CD14-positive monocyte (primary cell): ENCODE results near the gene TBC1D2. TPM values are rescaled to one million over a fixed set of nuclear protein-coding genes. Genes with fewer than 3 reads are reported as not detected.

Experiments
- DNase-seq, 3 donors: peaks; one replicate each; pipeline ENCODE4 v3.0.0-alpha.2; 2011 to 2022
- H2AFZ ChIP-seq: 2 replicates; pipeline ENCODE4 v1.6.0; 2012; ENCODE audit warnings: mild to moderate bottlenecking, low read depth, low read length, inconsistent platforms; ENCODE audit not compliant: insufficient read depth, poor library complexity, severe bottlenecking
- H3K27ac ChIP-seq, 2 donors: 1 replicate in 1 of 2; 2 replicates in 1 of 2; pipeline ENCODE4 v1.5.1; 2012 to 2013; ENCODE audit warnings: low read length in 2 of 2, control low read depth in 1 of 2, inconsistent platforms in 1 of 2, low read depth in 1 of 2, mild to moderate bottlenecking in 1 of 2
- H3K27me3 ChIP-seq, 2 donors: one replicate each; pipeline versions ENCODE4 v1.6.0 to v1.6.1; 2011 to 2013; ENCODE audit warnings: low read length in 2 of 2; ENCODE audit not compliant: control insufficient read depth in 2 of 2, insufficient read depth in 2 of 2
- H3K36me3 ChIP-seq, 2 donors: replicated peaks in 1 of 2; 1 replicate in 1 of 2; 2 replicates in 1 of 2; pipeline versions ENCODE4 v1.5.1 to v1.6.1; 2012 to 2013; ENCODE audit warnings: low read length in 2 of 2, control low read depth in 1 of 2, inconsistent platforms in 1 of 2, mild to moderate bottlenecking in 1 of 2; ENCODE audit not compliant: insufficient read depth in 2 of 2, control insufficient read depth in 1 of 2
- H3K4me1 ChIP-seq, 2 donors: 1 replicate in 1 of 2; 2 replicates in 1 of 2; pipeline versions ENCODE4 v1.5.1 to v1.6.1; 2012 to 2013; ENCODE audit warnings: low read length in 2 of 2, control low read depth in 1 of 2, inconsistent platforms in 1 of 2, mild to moderate bottlenecking in 1 of 2, moderate library complexity in 1 of 2; ENCODE audit not compliant: insufficient read depth in 2 of 2, control insufficient read depth in 1 of 2
- H3K4me2 ChIP-seq: replicated peaks from 2 replicates; pipeline ENCODE3; 2012; ENCODE audit warnings: low read length, moderate library complexity, mild to moderate bottlenecking; ENCODE audit not compliant: poor library complexity, severe bottlenecking; ENCODE audit errors: extremely low read depth
- H3K4me3 ChIP-seq, 3 experiments: fragments of 200-600 bp in 1 of 3; sonication (generic) in 1 of 3; replicated peaks in 1 of 3; 1 replicate in 2 of 3; 2 replicates in 1 of 3; pipeline ENCODE4 v1.5.1; 2011 to 2013; ENCODE audit warnings: low read length in 3 of 3, mild to moderate bottlenecking in 3 of 3, control low read depth in 2 of 3, low read depth in 2 of 3, inconsistent platforms in 1 of 3, moderate library complexity in 1 of 3
- H3K79me2 ChIP-seq: 2 replicates; pipeline ENCODE4 v1.6.0; 2012; ENCODE audit warnings: mild to moderate bottlenecking, control low read depth, inconsistent platforms, low read length, moderate library complexity; ENCODE audit not compliant: insufficient read depth
- H3K9ac ChIP-seq: 2 replicates; pipeline ENCODE4 v1.6.0; 2017; ENCODE audit warnings: low read length, mild to moderate bottlenecking; ENCODE audit not compliant: insufficient read depth, poor library complexity, severe bottlenecking
- H3K9me3 ChIP-seq, 2 donors: replicated peaks in 1 of 2; 1 replicate in 1 of 2; 2 replicates in 1 of 2; pipeline versions ENCODE4 v1.5.1 to v1.6.1; 2012 to 2013; ENCODE audit warnings: low read length in 2 of 2, control low read depth in 1 of 2; ENCODE audit not compliant: control insufficient read depth in 1 of 2, insufficient read depth in 1 of 2
- H4K20me1 ChIP-seq: 2 replicates; pipeline ENCODE4 v1.6.0; 2012; ENCODE audit warnings: mild to moderate bottlenecking, low read length, control low read depth, moderate library complexity; ENCODE audit not compliant: insufficient read depth
- H3K27ac Mint-ChIP-seq, 7 donors: one replicate each; pipeline ENCODE4 v1.8.0; 2020; ENCODE audit warnings: mild to moderate bottlenecking in 7 of 7, mixed read lengths in 7 of 7, moderate library complexity in 6 of 7, inconsistent platforms in 2 of 7
- H3K27me3 Mint-ChIP-seq, 3 donors: one replicate each; pipeline ENCODE4 v1.8.0; 2021 to 2022; ENCODE audit warnings: low read depth in 3 of 3, mild to moderate bottlenecking in 3 of 3, mixed read lengths in 3 of 3, moderate library complexity in 3 of 3, inconsistent platforms in 1 of 3
- H3K36me3 Mint-ChIP-seq, 2 donors: one replicate each; pipeline ENCODE4 v1.8.0; 2020; ENCODE audit warnings: mixed read lengths in 2 of 2, inconsistent platforms in 1 of 2, mild to moderate bottlenecking in 1 of 2
- H3K4me1 Mint-ChIP-seq: one replicate; pipeline ENCODE4 v1.8.0; 2020; ENCODE audit warnings: mild to moderate bottlenecking, mixed read lengths
- H3K4me3 Mint-ChIP-seq, 2 donors: one replicate each; pipeline ENCODE4 v1.8.0; 2020; ENCODE audit warnings: mild to moderate bottlenecking in 2 of 2, mixed read lengths in 2 of 2, moderate library complexity in 1 of 2
- H3K9me3 Mint-ChIP-seq, 7 donors: one replicate each; pipeline ENCODE4 v1.8.0; 2020 to 2022; ENCODE audit warnings: mixed read lengths in 7 of 7, mild to moderate bottlenecking in 6 of 7, moderate library complexity in 6 of 7, inconsistent platforms in 2 of 7
- WGBS: methylation state at CpG from one replicate; pipeline ENCODE4 v1.1.5; 2013; ENCODE audit warnings: missing lambda C conversion rate; ENCODE audit not compliant: insufficient coverage; 5-methylcytosine and 5-hydroxymethylcytosine counted together
- intact Hi-C, 2 donors: fragments of 100-400 bp; cut with micrococcal nuclease; formaldehyde crosslinking; loops; one replicate each; pipeline versions ENCODE4 v1.15.0 to v1.15.1; 2023
- polyA plus RNA-seq, 3 donors: library from polyadenylated mRNA; depleted of rRNA in 1 of 3; unstranded in 2 of 3; stranded (reverse) in 1 of 3; fragments of 300-500 nt in 2 of 3; fragments of >200 nt in 1 of 3; fragmentation: Illumina TruSeq in 2 of 3; gene quantifications; 1 replicate in 2 of 3; 2 replicates in 1 of 3; pipeline ENCODE4 v1.2.3, GENCODE V29; 2012 to 2021
- TF ChIP-seq, protein P1 (sequence below): fragments of 200-600 bp; IDR thresholded peaks from one replicate; pipeline ENCODE4 v1.8.0; 2022; ENCODE audit warnings: antibody characterized with exemption, mild to moderate bottlenecking

Gene TBC1D2
- polyA plus RNA-seq, 3 donors: 23.2 to 55.7 (median 34.4) TPM

DNA sequence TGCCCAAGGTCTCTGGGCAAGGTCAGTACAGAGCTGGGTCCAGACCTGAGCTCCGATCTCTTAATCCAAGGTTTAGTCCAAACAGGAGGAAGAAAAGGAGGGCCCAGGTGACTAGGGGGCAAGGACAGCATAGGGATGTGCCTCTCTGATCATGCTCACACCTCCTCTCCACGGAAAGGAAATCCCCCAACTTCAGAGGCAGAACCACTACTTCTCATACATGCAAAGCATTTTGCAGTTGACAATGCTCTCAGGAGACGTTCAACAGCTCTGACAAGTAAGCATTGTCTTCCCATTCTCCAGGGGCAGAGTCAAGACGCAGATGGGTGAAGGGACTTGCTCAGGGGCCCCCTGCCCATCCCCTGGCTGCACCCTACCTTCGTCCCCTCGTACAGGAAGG, 54.3 kb downstream of the TBC1D2 start:
- H3K4me2 ChIP-seq: no peak overlapping the region
- H4K20me1 ChIP-seq: peaks cover 49% of the 10 kb centered on the region
- Mint-ChIP-seq H3K9me3 (no peaks in the 10 kb centered on the region), H3K4me1 (peaks cover 4% of the 10 kb centered on the region), H3K27ac (peak overlapping the region in 3 of 7 donors; percentile 10 to 54 (median 19)), H3K4me3 (no peak overlapping the region), H3K27me3 (peaks cover 0 to 2% (median 0%) of the 10 kb centered on the region in 3 donors), H3K36me3 (peaks cover 66 to 88% of the 10 kb centered on the region in 2 donors)
- WGBS: 89% methylated on average over 6 of the region's 6 CpGs
- H3K79me2 ChIP-seq: no peaks in the 10 kb centered on the region
- DNase-seq: no peak
- H2AFZ ChIP-seq: no peak overlapping the region
- H3K4me3 ChIP-seq: no peak overlapping the region
- no peaks in the 10 kb centered on the region for H3K27me3 ChIP-seq
- no peaks in the 10 kb centered on the region for H3K4me1 ChIP-seq
- H3K9ac ChIP-seq: no peak overlapping the region
- H3K9me3 ChIP-seq: no peaks in the 10 kb centered on the region
- peak overlapping the region in 1 of 2 donors; percentile 28 for H3K27ac ChIP-seq
- TF ChIP-seq, protein P1, sequence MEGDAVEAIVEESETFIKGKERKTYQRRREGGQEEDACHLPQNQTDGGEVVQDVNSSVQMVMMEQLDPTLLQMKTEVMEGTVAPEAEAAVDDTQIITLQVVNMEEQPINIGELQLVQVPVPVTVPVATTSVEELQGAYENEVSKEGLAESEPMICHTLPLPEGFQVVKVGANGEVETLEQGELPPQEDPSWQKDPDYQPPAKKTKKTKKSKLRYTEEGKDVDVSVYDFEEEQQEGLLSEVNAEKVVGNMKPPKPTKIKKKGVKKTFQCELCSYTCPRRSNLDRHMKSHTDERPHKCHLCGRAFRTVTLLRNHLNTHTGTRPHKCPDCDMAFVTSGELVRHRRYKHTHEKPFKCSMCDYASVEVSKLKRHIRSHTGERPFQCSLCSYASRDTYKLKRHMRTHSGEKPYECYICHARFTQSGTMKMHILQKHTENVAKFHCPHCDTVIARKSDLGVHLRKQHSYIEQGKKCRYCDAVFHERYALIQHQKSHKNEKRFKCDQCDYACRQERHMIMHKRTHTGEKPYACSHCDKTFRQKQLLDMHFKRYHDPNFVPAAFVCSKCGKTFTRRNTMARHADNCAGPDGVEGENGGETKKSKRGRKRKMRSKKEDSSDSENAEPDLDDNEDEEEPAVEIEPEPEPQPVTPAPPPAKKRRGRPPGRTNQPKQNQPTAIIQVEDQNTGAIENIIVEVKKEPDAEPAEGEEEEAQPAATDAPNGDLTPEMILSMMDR: no peak
- peaks cover 82 to 86% of the 10 kb centered on the region in 2 donors for H3K36me3 ChIP-seq
- intact Hi-C loops: loop anchor here in 1 of 2 donors (10.0 kb wide), 1 partner anchor 126 kb away; no protein-coding TSS in a partner anchor

GRCh38 chr9:98199388-98200033, 55.9 kb downstream of the TBC1D2 start:
- Histone ChIP-seq H3K4me1 (no peaks in the 10 kb centered on the region), H3K36me3 (peaks cover 75 to 76% of the 10 kb centered on the region in 2 donors), H3K27ac (no peak overlapping the region), H4K20me1 (peaks cover 48% of the 10 kb centered on the region), H3K27me3 (no peaks in the 10 kb centered on the region), H2AFZ (no peak overlapping the region), H3K9me3 (no peaks in the 10 kb centered on the region), H3K4me3 (no peak overlapping the region), H3K4me2 (no peak overlapping the region), H3K9ac (no peak overlapping the region), H3K79me2 (no peaks in the 10 kb centered on the region)
- Mint-ChIP-seq H3K4me3 (no peak overlapping the region), H3K27ac (peak overlapping the region in 3 of 7 donors; percentile 57 to 84 (median 81)), H3K36me3 (peaks cover 59 to 77% of the 10 kb centered on the region in 2 donors), H3K9me3 (no peaks in the 10 kb centered on the region), H3K27me3 (peaks cover 0 to 5% (median 2%) of the 10 kb centered on the region in 3 donors), H3K4me1 (no peaks in the 10 kb centered on the region)
- WGBS: 97% methylated on average over 14 of the region's 20 CpGs
- TF ChIP-seq, protein P1: no peak
- intact Hi-C loops: loop anchor here in 1 of 2 donors (10.0 kb wide), 1 partner anchor 125 kb away; no protein-coding TSS in a partner anchor
- DNase-seq: no peak
